Measurements from ENCODE around the gene PRELID1.

DNA sequence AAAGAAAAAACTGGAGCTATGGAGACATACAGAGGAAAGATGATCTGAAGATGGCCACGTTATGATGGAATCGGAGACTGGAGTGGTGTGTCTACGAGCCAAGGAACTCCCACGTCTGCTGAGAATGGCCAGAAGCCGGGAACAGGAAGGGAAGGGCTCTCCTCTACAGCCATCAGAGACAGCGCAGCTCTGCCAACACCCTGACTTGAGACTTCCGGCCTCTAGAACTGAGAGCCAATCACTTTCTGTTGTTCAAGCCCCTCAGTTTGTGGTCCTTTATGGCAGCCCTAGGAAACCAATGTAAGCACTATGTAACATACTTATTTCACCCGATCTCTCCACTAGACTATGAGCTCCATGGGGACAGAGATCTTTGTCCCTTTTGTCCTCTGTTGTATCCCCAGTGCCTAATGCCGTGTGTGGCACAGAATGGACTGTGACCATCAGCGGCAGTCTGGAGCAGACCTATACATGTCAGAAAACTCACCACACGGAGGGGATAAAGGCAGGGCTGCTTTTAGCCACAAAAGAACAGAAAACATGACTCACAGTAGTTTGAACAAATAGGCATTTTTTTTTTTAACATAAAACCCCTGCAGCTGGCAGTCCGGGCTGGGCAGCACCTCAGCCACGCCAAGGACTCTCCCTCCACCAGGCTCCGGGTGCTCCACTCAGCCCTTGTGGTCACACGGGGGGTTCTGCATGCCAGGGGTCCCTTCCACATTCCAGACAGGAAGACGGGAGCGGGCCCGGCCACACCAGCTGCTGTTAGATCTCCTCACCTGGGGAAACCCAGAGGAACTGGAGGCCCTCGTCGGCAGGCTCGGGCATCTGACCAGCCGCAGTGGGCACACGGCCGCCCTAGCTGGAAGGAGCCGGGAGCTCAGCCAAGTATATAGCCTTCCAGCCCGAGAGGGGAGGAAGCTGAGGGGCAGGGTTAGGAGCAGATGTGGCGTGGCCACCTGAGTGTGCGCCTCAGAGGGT lies 24.2 kb downstream of the PRELID1 start:
- TF ChIP-seq, protein P1, sequence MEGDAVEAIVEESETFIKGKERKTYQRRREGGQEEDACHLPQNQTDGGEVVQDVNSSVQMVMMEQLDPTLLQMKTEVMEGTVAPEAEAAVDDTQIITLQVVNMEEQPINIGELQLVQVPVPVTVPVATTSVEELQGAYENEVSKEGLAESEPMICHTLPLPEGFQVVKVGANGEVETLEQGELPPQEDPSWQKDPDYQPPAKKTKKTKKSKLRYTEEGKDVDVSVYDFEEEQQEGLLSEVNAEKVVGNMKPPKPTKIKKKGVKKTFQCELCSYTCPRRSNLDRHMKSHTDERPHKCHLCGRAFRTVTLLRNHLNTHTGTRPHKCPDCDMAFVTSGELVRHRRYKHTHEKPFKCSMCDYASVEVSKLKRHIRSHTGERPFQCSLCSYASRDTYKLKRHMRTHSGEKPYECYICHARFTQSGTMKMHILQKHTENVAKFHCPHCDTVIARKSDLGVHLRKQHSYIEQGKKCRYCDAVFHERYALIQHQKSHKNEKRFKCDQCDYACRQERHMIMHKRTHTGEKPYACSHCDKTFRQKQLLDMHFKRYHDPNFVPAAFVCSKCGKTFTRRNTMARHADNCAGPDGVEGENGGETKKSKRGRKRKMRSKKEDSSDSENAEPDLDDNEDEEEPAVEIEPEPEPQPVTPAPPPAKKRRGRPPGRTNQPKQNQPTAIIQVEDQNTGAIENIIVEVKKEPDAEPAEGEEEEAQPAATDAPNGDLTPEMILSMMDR (IDR thresholded peaks at IDR 0.05 in 8 of 11, conservative IDR thresholded peaks at IDR 0.05 in 3 of 11), result no peak
- TF ChIP-seq POLR2AphosphoS5 (IDR thresholded peaks at IDR 0.05) (peak in 2 of 3 donors; percentile 48 to 58), POLR2A (IDR thresholded peaks at IDR 0.05) (no peak)
